Thyroid gland (tissue), 4 donors: ENCODE results near the gene ARL13B.

ENCODE experiments used
- CTCF ChIP-seq, 6 experiments: fragments of 200-600 bp in 3 of 6; fragments of 450-650 bp in 3 of 6; sonication (generic) in 3 of 6; IDR thresholded peaks; one replicate each; pipeline ENCODE4 v1.5.1; 2016 to 2019; ENCODE audit warnings: antibody characterized with exemption in 6 of 6, mild to moderate bottlenecking in 2 of 6, inconsistent platforms in 1 of 6, moderate library complexity in 1 of 6
- POLR2A ChIP-seq, 2 donors: fragments of 450-650 bp; IDR thresholded peaks; one replicate each; pipeline ENCODE4 v1.6.1; 2017; ENCODE audit warnings: antibody characterized with exemption in 2 of 2, mild to moderate bottlenecking in 2 of 2, moderate library complexity in 1 of 2

DNA sequence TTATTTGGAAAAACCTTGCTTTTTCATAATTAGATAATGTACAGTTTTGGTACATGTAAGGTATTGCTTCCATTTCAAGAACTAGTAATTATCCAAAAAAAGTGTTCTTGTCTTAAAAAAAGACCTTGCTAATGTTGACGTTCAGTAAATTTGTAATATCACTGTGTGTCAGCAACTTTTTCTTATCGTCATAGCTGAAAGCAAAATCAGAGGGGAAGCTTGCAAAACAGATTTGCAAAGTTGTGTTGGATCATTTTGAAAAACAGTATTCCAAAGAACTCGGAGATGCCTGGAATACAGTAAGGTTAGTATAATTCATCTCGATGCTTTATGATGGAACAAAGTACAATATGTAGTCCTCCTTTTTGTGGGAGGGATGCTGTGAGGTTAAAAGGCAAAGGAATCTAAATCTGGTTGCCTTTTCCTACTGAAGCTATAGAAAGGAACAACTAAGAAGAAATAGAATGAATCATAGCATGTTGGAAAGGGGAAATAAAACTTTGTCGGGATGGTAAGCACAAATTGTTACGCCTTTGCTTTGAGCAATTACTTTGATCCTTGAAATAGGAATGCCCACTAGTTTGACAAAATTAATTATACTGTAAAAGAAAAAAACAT, 84.4 kb downstream of the ARL13B start:
- TF ChIP-seq POLR2A (IDR thresholded peaks at IDR 0.05): no peak
- no peak for TF ChIP-seq CTCF (IDR thresholded peaks at IDR 0.05)
